ENCODE results near the gene HCN2.

HCN2 gene

DNA sequence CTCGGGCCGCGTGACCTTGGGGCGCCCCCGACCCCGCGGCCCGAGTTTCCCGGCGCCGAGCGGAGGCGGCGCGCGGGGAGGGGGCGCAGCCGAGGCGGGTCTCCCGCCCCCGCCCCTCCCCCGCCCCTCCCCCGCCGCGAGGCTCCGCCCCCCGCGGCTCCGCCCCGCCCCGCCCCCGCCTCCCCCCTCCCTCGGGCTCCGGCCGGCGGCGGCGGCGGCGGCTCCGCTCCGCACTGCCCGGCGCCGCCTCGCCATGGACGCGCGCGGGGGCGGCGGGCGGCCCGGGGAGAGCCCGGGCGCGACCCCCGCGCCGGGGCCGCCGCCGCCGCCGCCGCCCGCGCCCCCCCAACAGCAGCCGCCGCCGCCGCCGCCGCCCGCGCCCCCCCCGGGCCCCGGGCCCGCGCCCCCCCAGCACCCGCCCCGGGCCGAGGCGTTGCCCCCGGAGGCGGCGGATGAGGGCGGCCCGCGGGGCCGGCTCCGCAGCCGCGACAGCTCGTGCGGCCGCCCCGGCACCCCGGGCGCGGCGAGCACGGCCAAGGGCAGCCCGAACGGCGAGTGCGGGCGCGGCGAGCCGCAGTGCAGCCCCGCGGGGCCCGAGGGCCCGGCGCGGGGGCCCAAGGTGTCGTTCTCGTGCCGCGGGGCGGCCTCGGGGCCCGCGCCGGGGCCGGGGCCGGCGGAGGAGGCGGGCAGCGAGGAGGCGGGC lies at the start of gene HCN2:
TSS of gene HCN2 (plus strand) at position 189 of the 703 bp plus-strand sequence. CDS start at position 254, 65 bp downstream.
- no peak for DNase-seq (ENCODE audit: low read depth)

DNA sequence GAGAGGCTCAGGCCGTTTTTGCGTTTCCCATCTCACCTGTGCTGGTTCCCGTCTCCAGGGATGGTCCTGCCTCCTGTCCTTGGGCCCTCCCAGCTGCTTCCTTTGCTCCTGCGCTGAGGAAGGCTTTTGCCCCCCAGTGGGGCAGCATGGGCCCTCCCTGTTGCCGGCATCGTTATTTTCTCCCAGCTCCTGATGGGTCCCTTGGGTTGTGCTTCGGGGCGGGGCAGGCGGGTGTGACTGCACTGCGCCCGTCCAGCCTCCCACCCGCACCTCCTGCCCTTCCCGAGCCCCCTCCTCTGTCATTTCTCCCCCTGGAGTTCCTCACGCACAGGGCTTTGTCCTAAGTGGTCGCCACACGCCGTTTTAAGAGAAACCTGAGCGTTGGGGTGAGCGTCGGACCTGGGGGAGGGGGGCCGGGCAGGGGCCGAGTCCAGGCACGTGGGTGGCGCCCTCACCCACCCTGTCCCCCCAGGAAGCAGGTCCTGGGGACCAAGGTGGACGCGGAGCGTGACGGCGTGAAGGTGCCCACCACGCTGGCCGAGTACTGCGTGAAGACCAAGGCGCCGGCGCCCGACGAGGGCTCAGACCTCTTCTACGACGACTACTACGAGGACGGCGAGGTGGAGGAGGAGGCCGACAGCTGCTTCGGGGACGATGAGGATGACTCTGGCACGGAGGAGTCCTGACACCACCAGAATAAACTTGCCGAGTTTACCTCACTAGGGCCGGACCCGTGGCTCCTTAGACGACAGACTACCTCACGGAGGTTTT lies 48.6 kb upstream of the HCN2 start:
- DNase-seq (ENCODE audit: low read depth), result no peak

DNA sequence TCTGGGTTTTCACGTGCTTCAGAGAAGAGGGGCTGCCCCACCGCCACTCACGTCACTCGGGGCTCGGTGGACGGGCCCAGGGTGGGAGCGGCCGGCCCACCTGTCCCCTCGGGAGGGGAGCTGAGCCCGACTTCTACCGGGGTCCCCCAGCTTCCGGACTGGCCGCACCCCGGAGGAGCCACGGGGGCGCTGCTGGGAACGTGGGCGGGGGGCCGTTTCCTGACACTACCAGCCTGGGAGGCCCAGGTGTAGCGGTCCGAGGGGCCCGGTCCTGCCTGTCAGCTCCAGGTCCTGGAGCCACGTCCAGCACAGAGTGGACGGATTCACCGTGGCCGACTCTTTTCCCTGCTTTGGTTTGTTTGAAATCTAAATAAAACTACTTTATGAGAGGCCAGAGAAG lies 48.0 kb upstream of the HCN2 start:
- DNase-seq (ENCODE audit: low read depth), result no peak

DNA sequence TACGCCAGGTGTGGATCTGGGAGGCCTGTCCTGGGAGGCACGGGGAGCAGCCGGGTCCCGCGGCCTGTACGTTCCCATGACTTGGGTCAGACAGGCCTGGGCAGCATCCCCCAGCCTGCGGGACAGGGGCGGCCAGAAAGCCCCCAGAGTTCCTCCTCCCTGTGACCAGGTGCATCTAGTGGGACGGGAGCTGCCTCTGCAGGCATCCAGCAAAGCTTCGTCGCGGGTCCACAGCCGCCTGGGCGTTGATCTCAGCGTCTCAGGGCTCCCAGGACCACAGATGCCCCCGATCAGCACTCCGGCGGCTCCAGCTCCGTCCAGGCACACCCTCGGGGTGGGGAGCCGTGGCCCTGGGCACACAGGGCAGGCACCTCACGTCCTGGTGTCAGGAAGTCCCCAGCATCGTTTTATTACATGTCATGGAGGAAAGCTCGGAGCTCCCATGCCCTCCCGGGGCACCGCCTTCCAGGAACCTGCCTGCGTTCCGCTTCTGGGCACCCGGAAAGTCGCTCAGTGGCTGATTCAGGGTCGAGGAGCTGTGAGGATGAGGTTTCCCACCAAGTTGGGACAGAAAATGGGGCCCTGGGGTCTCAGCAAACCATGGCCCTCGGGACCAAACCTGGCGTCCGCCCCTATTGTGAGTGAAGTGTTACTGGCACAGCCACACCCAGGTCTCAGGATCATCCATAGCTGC lies 47.4 kb upstream of the HCN2 start:
- DNase-seq (ENCODE audit: low read depth), result no peak

DNA sequence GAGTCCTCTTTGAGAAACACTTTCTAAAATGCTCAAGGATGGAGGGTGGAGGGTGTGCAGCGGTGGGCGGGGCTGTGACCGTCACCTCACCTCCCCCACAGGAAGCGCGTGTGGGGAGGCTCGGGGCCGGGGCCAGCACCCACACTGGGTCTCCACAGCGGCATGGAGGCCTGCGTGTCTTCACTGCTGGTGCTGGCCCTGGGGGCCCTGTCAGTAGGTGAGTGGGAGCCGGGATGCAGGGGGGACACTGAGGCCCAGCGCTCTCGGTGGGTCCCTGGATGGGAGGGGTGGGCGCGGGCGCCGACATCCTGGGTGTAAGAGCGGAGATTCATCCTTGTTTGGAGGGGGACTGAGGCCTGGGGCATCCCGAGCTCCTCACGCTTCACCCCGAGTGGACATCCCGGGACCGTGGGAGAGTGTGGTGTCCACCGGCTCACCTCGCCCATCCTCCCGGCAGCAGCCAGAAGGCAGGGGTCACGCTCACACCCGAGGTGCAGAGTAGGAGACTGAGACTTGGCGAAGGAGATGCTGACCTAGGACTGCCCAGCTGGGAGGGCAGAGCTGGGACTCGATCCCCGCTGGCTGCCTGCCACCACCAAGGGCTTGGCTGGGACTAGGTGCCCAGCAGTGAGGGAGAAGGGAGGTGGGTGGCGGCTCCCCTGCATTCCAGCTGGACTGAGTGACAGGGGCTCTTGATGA lies 45.6 kb upstream of the HCN2 start, which contains the start of gene GZMM:
TSS of gene GZMM (plus strand) at position 144 of the 699 bp plus-strand sequence. CDS start at position 163, 19 bp downstream.
- DNase-seq (ENCODE audit: low read depth), result peak; percentile 54

DNA sequence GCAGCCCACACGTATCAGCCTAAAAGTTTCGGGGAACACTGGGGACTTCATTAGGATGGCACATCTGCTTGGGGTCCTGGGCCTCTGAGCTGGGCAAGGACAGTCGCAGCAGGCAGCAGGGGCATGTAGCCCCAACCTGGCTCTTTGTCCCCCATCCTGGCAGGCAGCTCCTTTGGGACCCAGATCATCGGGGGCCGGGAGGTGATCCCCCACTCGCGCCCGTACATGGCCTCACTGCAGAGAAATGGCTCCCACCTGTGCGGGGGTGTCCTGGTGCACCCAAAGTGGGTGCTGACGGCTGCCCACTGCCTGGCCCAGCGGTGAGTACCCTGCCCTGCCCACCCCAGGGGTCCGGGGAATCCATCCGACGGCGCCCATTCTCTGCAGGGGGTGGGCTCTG lies 42.6 kb upstream of the HCN2 start:
- no peak for DNase-seq (ENCODE audit: low read depth)

DNA sequence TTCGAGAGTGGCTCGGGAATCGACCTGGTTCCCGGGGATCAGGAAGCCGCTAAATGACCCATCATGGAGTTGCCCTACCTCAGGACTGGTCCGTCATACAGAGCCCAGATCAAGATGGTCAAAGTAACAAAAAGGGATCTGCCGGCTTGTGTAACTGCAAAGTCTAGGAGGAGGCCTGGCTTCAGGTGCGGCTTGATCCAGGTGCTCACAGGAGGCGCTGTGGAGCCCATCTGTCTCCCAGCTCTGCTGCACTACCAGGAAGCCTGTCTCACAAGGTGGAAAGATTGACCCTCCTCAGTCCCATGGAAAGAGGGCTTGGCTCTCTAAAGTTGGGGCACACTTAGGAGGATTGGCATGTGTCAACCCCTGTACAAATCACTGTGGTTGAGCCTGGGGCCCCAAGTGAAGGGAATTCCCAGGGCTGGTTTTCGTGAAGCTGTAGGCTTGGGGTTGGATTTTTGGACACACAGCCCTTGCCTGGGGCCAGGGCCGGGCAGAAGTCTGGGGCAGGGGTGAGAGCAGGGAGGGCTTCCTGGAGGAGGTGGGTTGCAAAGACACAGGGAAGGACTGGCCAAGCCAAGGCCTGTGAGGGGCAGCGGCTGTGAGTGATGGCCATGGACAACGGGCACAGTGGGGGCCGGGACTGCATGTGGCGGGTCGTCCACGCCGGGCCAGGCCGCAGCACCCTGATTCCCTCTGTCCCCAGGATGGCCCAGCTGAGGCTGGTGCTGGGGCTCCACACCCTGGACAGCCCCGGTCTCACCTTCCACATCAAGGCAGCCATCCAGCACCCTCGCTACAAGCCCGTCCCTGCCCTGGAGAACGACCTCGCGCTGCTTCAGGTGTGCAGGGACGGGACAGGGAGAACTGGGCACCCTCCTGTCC lies 41.6 kb upstream of the HCN2 start:
- DNase-seq (ENCODE audit: low read depth), result no peak

DNA sequence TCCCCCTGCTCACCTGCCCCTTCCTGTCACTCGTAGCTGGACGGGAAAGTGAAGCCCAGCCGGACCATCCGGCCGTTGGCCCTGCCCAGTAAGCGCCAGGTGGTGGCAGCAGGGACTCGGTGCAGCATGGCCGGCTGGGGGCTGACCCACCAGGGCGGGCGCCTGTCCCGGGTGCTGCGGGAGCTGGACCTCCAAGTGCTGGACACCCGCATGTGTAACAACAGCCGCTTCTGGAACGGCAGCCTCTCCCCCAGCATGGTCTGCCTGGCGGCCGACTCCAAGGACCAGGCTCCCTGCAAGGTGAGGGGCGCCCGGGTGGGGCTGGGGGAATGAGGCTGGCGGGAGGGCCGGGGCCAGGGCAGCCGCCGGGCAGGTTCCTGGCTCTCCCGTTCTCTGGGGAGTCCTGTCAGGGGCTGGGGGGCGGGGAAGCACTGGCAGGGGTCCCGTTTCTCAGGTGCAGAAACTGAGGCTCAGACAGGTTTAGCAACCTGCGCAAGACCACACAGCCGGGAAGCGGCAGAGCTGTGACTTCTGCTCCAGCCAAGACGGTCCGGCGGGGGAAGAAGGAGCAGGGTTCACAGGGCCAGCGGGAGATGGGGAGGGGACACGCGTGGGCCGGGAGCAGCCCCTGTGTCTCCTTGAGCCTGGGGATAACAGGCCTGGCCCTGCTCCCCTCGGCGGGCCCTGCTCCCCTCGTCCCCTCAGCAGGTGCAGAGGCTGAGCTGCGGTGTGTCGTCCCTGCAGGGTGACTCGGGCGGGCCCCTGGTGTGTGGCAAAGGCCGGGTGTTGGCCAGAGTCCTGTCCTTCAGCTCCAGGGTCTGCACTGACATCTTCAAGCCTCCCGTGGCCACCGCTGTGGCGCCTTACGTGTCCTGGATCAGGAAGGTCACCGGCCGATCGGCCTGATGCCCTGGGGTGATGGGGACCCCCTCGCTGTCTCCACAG lies 40.5 kb upstream of the HCN2 start:
- DNase-seq (ENCODE audit: low read depth), result no peak

DNA sequence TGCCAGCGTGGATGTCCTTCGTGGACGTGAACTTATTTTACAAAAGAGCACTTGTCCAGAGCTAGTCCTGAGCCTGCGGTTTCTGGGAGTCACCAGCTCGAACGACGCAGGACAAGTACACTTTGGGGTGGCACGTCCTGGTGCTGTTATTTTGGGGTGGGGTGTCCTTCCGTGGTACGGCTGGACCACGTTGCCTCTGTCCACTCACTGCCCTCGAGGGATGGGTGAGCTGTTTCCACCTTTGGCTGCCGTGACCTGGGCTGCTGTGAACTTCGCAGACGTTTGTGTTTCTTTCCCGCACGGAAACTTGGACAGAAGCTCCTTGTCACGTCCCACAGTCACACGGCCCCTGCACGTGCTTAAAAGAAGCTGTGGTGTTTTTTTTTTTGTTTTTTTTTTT lies 34.9 kb upstream of the HCN2 start:
- DNase-seq (ENCODE audit: low read depth), result no peak

DNA sequence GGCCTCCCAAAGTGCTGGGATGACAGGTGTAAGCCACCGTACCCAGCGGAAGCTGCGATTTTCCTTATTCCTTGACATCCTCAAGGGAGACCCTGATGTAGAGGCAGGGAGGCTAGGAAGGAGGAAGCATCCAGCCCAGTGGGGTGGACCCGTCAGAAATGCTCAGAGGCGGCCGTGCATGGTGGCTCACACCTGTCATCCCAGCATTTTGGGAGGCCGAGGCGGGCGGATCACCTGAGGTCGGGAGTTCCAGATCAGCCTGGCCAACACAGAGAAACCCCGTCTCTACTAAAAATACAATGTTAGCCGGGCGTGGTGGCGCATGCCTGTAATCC lies 34.2 kb upstream of the HCN2 start:
- no peak for DNase-seq (ENCODE audit: low read depth)

DNA sequence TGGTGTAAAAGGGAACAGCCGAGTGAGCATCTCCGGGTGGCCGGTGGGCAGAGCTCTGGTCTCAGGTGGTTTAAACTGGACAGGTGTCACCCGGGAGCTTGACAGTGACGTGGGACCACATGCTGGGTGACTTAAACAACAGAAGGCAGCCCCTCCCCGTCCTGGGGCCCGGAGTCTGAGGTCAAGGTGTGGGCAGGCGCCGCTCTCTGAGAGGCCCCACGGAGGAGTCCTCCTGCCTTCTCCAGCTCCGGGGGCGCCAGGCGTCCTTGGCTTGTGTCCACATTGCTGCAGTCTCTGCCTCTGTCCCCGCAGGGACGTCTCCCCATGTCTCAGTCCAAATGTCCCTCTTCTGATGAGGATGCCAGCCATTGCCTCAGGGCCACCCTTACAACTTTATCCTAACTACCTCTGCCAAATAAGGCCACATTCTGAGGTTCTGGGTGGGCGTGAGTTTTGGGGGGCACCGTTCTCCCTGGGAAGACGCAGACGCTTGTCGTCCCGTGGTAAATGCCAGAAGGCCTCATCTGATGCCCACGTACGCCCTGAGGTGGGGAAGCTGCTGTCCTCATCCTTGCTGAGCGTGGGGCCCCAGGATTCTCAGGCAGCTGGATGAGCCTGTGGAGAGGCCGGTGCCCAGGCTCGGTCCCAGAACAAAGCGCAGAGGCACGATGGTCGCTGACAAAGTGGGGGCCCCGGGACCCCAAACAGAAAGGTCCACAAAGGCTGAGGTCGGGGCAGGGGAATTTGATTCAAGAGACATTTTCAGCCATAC lies 32.9 kb upstream of the HCN2 start:
- no peak for DNase-seq (ENCODE audit: low read depth)

DNA sequence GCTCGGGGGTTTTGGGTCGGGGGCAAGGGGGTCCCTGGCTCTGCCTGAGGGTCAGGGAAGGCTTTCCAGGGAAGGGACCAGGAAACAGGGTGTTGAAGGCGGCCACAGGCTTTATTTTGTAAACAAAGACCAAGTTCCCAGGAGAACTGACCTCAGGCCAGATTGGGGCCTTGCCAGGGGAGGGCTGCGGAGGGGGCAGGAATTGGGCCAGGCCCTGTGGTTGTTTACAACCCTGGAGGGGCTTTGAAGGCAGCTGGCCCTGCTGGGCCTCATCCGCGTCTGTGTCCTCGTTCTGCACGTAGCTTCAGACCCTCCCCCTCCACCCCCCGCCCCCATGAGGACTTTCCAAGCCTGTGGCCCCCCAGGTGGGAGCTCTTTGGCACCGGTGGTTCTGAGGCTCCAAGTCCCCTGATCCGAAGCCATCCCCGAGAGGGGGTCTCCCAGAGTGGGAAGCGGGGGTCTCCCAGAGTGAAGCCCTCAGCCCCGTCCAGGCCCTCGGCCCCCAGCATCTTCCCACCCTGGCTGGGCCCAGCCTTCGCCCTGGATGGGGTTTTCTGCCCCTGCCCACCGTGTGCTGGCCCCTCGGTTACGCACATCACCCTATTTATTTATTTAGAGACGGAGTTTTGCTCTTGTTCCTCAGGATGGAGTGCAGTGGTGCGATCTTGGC lies 30.8 kb upstream of the HCN2 start:
- no peak for DNase-seq (ENCODE audit: low read depth)

DNA sequence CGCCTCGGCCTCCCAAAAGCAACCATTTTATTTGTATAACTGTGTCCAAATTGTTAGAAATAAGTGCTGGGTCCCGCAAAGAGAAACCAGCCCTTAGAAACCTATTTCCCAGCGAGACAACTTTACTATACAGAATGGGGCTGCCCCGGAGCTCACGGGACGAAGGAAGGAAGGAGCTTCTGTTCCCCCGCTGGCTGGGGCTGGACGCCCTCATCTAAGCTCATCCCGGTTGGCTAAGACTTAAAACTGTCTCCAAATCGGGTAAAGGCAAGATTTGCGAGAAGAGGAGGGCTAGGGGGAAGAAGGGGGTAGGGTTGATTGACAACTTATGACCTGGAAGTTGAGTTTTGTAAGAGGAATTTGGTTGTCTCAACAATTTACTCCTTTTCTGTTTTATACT lies 29.6 kb upstream of the HCN2 start:
- no peak for DNase-seq (ENCODE audit: low read depth)

DNA sequence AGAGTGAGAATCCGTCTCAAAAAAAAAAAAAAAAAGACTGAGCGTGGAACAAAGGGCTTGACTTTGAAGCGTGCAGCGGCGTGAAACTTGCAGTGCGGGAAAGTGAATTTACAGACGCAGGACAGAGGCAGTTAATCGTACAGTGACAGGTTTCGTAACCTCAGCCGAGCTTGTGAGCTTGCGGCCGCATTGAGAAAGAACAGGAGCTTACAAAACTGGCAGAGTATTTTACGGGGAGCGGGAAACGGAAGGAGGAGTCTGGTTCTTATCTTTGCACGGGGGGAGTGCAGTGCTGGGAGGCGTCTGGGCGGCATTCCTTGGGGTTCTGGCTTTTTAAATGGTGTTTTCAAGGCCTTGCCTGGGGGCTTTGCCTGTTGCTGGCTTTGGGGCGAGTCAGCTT lies 23.3 kb upstream of the HCN2 start:
- DNase-seq (ENCODE audit: low read depth), result no peak

DNA sequence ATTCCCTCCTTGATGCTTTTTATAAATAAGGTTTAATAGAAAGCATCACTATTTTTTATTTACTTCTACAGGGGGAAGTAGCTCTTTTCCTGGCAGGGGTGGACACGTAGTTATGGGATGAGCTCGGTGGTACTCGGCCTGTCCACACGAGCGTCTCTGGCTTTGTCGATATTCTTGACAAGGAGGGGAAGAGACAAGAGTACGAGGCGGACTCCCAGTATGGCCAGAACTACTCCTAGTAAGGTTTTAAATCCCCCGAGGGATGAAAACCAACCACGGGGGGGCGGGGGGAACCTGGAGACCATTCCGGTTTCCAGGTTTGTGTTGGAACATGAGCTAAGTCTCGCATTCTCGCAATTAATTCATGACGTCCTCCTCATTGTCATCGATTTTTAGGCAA lies 22.8 kb upstream of the HCN2 start:
- no peak for DNase-seq (ENCODE audit: low read depth)

DNA sequence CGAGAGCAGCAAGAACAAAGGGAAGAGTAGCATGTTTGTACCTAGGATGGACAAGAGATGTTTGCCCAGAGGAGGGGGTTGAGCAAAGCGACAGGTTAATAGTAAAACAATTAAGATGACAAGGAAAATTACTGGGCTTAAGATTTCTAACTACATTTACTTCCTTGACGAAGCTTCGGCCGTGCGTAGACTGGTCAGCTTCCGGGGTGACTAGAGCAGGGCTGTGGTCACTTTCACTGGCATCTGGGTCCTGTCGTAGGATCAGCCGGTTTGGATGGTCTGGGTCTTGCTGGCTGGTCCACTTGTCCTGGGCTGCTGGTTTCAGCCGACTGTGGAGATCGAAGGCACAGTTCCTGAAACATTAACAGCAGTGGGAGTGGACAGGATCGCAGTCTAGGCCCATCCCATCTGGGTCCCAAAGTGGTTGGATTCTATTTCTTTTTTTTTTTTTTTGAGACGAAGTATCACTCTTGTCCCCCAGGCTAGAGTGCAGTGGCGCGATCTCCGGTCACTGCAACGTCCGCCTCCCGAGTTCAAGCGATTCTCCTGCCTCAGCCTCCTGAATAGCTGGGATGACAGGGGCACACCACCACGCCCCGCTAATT lies 22.3 kb upstream of the HCN2 start:
- DNase-seq (ENCODE audit: low read depth), result no peak

DNA sequence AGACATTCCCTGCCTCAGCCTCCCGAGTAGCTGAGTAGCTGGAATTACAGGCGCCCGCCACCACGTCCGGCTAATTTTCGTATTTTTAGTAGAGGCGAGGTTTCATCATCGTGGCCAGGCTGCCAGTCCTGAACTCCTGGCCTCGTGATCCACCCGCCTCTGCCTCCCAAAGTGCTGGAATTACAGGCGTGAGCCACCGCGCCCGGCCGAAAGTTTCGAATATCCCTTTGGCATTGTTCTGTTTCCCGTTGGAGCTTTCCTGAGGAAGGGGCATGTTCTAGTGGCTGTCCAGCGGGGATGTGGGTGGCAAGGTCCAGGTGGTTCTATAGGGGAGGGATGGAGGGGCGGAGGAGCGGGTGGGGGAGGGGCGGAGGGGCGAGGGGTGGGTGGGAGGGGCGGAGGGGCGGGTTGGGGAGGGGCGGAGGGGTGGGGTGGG lies 19.4 kb upstream of the HCN2 start:
- no peak for DNase-seq (ENCODE audit: low read depth)

DNA sequence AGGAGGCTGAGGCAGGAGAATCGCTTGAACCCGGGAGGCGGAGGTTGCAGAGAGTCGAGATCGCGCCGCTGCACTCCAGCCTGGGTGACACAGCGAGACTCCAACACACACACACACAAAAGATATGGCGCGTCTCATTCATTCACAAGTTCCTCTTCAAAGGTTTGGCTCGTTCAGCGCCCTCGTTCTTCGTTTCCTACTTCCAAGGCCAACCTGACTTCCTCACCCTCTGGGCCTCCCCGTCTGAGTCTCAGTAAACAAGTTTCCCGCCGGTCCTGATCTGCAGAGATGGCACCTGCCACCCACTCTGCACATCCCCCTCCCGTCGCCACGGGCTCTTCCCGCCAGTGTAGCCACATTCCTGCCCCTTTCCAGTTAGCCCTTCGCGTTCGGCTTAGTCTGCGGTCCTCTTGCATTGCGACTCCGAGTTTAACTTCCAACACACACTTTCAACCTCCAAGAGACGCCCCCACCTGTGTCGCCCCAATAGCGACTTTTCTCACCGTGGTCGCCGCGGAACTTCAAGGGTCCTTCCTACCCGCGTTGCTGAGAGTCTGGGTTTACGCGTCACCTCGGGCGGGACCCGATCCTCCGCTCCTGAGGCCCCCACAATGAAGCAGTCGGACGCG lies 18.6 kb upstream of the HCN2 start:
- peak; percentile 46 for DNase-seq (ENCODE audit: low read depth)
